Measurements from ENCODE around the gene SLC5A12.

SLC5A12 gene

GRCh38 chr11:26769027-26769426, 47.2 kb upstream of the SLC5A12 start (continued):
- TF ChIP-seq CSRNP3 (CRISPR knock-in tag; IDR thresholded peaks at IDR 0.05) (no peak), ARNTL (CRISPR knock-in tag; IDR thresholded peaks at IDR 0.05; ENCODE audit: borderline replicate concordance, low read depth) (no peak), ZNF70 (CRISPR knock-in tag; IDR thresholded peaks at IDR 0.05) (no peak), TCF4 (CRISPR knock-in tag; IDR thresholded peaks at IDR 0.05; ENCODE audit: borderline replicate concordance) (no peak), ZNF8 (CRISPR knock-in tag; IDR thresholded peaks at IDR 0.05) (no peak)

GRCh38 chr11:26767060-26767459, 45.2 kb upstream of the SLC5A12 start:
- ATAC-seq: no peak

GRCh38 chr11:26765323-26765722, 43.5 kb upstream of the SLC5A12 start:
- TF ChIP-seq TSHZ2 (CRISPR knock-in tag; IDR thresholded peaks at IDR 0.05) (no peak), SNAI2 (CRISPR knock-in tag; IDR thresholded peaks at IDR 0.05) (no peak), PPARA (CRISPR knock-in tag; IDR thresholded peaks at IDR 0.05; ENCODE audit: borderline replicate concordance) (no peak), ZFP3 (CRISPR knock-in tag; IDR thresholded peaks at IDR 0.05) (no peak), RARB (CRISPR knock-in tag; IDR thresholded peaks at IDR 0.05) (no peak), ZC3H10 (CRISPR knock-in tag; IDR thresholded peaks at IDR 0.05) (no peak), CSDC2 (CRISPR knock-in tag; IDR thresholded peaks at IDR 0.05) (no peak), BACH2 (CRISPR knock-in tag; IDR thresholded peaks at IDR 0.05; ENCODE audit: borderline replicate concordance) (no peak), ZFP30 (CRISPR knock-in tag; IDR thresholded peaks at IDR 0.05) (no peak), OSR1 (CRISPR knock-in tag; IDR thresholded peaks at IDR 0.05) (no peak), ZNF8 (CRISPR knock-in tag; IDR thresholded peaks at IDR 0.05) (no peak), PATZ1 (CRISPR knock-in tag; IDR thresholded peaks at IDR 0.05; ENCODE audit: borderline replicate concordance) (no peak), CSRNP3 (CRISPR knock-in tag; IDR thresholded peaks at IDR 0.05) (no peak), ZNF565 (CRISPR knock-in tag; conservative IDR thresholded peaks at IDR 0.05; ENCODE audit: low read depth) (no peak), ARNTL (CRISPR knock-in tag; IDR thresholded peaks at IDR 0.05; ENCODE audit: borderline replicate concordance, low read depth) (no peak), ISL1 (CRISPR knock-in tag; IDR thresholded peaks at IDR 0.05) (no peak), CREB5 (CRISPR knock-in tag; IDR thresholded peaks at IDR 0.05; ENCODE audit: low read depth) (no peak)
- ATAC-seq: no peak

More at GRCh38 chr11:26767060-26767459, 45.2 kb upstream of the SLC5A12 start:
- TF ChIP-seq SNAI2 (CRISPR knock-in tag; IDR thresholded peaks at IDR 0.05) (no peak), ZNF70 (CRISPR knock-in tag; IDR thresholded peaks at IDR 0.05) (no peak)

GRCh38 chr11:26764825-26765224, 43.0 kb upstream of the SLC5A12 start:
- TF ChIP-seq CSRNP3 (CRISPR knock-in tag; IDR thresholded peaks at IDR 0.05): no peak
- TF ChIP-seq BACH2 (CRISPR knock-in tag; IDR thresholded peaks at IDR 0.05; ENCODE audit: borderline replicate concordance): no peak
- no peak for TF ChIP-seq ESRRG (CRISPR knock-in tag; IDR thresholded peaks at IDR 0.05)
- ATAC-seq: no peak

All from SK-N-SH treated with all-trans-retinoic acid at 6 μM for 48 hours (cell line).